Measurements from ENCODE around the gene CARF.
"Not testable (repeated sequence)": the region's sequence is repeated elsewhere in the genome, so short reads cannot be mapped to it uniquely, and the experiment has no call there.

The CARF gene

DNA sequence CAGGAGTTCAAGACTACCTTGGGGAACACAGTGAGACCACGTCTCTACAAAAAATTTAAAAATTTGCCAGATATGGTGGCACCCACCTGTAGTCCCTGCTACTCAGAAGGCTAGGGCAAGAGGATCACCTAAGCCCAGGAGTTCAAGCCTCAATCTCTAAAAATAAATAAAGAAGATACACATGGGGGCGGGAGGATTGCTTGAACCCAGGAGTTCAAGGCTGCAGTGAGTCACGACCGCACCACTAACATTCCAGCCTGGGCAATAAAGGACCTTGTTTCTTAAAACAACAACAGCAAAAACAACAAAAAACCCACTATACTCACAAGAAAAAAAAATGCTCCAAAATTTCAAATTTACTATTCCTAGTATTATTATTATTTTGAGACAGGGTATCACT, 30.5 kb upstream of the CARF start:
- TF ChIP-seq, protein P1, sequence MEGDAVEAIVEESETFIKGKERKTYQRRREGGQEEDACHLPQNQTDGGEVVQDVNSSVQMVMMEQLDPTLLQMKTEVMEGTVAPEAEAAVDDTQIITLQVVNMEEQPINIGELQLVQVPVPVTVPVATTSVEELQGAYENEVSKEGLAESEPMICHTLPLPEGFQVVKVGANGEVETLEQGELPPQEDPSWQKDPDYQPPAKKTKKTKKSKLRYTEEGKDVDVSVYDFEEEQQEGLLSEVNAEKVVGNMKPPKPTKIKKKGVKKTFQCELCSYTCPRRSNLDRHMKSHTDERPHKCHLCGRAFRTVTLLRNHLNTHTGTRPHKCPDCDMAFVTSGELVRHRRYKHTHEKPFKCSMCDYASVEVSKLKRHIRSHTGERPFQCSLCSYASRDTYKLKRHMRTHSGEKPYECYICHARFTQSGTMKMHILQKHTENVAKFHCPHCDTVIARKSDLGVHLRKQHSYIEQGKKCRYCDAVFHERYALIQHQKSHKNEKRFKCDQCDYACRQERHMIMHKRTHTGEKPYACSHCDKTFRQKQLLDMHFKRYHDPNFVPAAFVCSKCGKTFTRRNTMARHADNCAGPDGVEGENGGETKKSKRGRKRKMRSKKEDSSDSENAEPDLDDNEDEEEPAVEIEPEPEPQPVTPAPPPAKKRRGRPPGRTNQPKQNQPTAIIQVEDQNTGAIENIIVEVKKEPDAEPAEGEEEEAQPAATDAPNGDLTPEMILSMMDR (IDR thresholded peaks at IDR 0.05; ENCODE audit: control extremely low read depth, extremely low read depth, low read depth, missing control alignments): no peak
- ChIA-PET POLR2A (no interaction called here), CTCF (interaction anchor here (1.2 kb wide), 1 partner anchor 9 kb away, joined by 4 read pairs; no protein-coding TSS in a partner anchor)
- no peak for DNase-seq (ENCODE audit: extremely low spot score)

DNA sequence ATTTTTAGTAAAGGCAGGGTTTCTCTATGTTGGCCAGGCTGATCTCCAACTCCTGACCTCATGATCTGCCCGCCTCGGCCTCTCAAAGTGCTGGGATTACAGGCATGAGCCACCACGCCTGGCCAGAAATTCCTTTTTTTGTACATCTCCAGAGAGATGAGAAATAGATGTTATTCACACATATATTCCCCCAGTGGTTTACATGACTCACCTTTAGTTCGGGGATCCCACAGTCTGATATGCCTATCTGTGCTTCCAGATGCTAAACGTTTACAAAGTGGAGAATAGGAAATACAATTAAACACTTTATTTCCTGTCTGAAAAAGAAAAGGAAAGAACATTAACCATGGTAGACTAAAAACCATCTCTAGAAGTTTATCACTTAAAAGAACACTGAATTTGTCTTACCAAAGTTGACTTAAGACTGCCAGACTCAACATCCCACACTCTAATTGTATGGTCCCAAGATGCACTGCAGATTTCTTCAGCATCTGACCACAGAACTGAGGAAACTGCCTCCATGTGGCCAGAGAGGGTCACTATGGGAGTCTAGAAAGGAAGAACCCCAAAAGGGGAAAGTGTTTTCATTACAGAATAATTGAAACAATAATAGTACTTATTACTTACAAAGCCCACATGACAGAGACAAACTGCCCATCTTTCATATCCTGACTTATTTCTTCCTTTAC, 27.9 kb upstream of the CARF start:
- ChIA-PET CTCF (interaction anchor here (1.0 kb wide), 1 partner anchor 9 kb away, joined by 4 read pairs; no protein-coding TSS in a partner anchor), POLR2A (no interaction called here)
- DNase-seq (ENCODE audit: extremely low spot score): no peak
- TF ChIP-seq, protein P1 (IDR thresholded peaks at IDR 0.05; ENCODE audit: control extremely low read depth, extremely low read depth, low read depth, missing control alignments): no peak

DNA sequence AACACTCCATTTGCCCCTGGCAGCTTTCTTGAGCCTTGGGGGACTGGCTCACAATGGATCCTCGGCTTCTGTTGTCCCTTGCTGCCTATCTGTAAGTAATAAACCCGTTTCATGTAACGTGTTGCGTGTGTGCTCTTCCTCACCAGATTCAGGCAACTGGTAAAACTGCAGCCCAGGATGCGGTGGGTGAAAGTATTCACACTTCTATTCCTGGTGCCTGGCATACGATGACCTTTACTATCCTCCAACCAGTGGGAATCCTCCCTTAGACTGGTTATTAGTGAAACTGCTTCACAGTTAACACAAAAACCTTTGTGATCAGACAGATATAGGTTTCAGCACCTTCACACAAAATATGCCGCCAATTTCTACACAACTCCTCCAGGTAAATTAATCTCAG, 26.9 kb upstream of the CARF start:
- ChIA-PET POLR2A (no interaction called here), CTCF (interaction anchor here (1.0 kb wide), 1 partner anchor 8 kb away, joined by 4 read pairs; no protein-coding TSS in a partner anchor)
- TF ChIP-seq, protein P1 (IDR thresholded peaks at IDR 0.05; ENCODE audit: control extremely low read depth, extremely low read depth, low read depth, missing control alignments): no peak
- no peak for DNase-seq (ENCODE audit: extremely low spot score)

DNA sequence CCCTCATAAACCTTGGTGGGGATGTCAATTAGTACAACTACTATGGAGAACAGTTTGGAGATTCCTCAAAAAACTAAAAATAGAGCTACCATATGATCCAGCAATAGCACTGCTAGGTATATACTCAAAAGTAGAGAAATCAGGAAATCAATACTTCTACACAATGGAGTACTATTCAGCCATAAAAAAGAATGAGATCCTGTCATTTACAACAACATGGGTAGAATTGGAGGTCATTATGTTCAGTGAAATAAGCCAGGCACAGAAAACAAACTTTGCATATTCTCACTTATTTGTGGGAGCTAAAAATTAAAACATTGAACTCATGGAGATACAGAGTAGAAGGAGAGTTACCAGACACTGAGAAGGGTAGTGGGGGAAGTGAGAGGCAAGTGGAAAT, 6.6 kb upstream of the CARF start:
- DNase-seq (ENCODE audit: extremely low spot score); CTCF ChIA-PET: not testable (repeated sequence)

DNA sequence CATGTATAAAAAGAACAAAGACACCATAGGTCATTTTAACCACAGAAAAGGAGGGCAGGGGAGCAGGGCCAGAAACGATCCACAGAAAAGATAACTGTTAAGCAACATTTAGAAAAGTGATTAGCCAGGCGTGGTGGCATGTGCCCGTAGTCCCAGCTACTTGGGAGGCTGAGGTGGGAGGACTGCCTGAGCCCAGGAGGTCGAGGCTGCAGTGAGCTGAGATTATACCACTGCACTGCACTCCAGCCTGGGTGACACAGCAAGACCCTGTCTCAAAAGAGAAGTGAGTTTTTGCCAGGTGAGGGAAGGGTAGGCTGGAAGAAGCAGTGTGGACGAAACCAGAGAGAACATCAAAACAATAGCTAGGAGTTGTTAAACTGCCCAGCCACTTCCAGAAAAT, 3.9 kb upstream of the CARF start:
- POLR2A ChIA-PET: no interaction called here
- TF ChIP-seq, protein P1 (IDR thresholded peaks at IDR 0.05; ENCODE audit: control extremely low read depth, extremely low read depth, low read depth, missing control alignments): no peak
- CTCF ChIA-PET: interaction anchor here (2.3 kb wide), 1 partner anchor 18 kb away, joined by 6 read pairs; no protein-coding TSS in a partner anchor
- DNase-seq (ENCODE audit: extremely low spot score): no peak

More for the DNA sequence above, 6.6 kb upstream of the CARF start:
- POLR2A ChIA-PET: not testable (repeated sequence)

DNA sequence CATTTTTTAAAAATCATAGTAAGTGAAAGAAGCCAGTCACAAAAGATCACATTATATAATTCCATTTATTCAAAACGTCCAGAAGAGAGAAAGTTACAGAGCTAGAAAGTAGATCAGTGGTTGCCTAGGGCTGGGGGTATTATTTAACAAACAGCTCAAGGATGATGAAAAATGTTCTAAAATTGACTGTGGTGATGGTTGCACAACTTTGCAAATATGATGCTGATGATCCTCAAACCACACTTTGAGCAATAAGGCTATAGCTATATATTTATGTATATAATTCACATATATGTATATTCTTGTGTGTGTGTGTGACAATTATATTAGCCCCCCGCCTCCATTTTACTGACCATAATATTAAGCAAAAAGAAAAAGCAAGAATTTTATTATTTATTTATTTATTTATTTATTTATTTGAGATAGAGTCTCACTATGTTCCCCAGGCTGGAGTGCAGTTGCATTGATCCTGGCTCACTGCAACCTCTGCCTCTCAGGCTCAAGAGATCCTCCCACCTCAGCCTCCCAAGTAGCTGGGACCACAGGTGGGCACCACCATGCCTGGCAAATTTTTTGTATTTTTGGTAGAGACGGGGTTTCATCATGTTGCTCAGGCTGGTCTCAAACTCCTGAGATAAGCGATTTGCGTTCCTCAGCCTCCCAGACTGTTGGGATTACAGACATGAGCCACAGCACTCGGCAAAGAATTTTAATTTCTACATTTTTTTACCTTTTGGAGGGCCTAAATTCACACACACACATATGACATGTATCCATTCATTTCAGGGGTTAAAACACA, 2.5 kb upstream of the CARF start:
- ChIA-PET POLR2A (no interaction called here), CTCF (interaction anchor here (1.8 to 2.3 kb wide), 2 partner anchors 10 to 19 kb away, joined by 6 read pairs; no protein-coding TSS in a partner anchor)
- TF ChIP-seq, protein P1 (IDR thresholded peaks at IDR 0.05; ENCODE audit: control extremely low read depth, extremely low read depth, low read depth, missing control alignments): no peak
- no peak for DNase-seq (ENCODE audit: extremely low spot score)

DNA sequence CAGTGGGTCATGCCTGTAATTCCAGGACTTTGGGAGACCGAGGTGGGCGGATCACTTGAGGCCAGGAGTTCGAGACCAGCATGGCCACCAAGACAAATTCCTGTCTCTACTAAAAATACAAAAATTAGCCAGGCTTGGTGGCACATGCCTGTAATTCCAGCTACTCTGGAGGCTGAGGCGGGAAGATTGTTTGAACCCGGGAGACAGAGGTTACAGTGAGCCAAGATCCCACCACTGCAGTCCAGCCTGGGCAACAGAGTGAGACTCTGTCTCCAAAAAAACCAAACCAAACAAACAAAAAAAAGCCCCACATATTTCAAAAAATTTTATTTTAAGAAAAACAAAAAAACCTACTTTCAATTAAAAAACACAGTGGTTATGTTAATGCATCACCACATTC, 1.8 kb upstream of the CARF start:
- CTCF ChIA-PET: interaction anchor here (1.0 to 1.8 kb wide), 2 partner anchors 9 kb away, joined by 3 to 6 read pairs; no protein-coding TSS in a partner anchor
- POLR2A ChIA-PET; DNase-seq (ENCODE audit: extremely low spot score): not testable (repeated sequence)
